Liver (tissue), 9 donors: ENCODE data around the gene SFMBT2. TPM values are rescaled to one million over a fixed set of nuclear protein-coding genes. Genes with fewer than 3 reads are reported as not detected.

Experiments used
- DNase-seq: peaks from one replicate; pipeline ENCODE4 v3.0.0-alpha.2; 2017; ENCODE audit warnings: low spot score
- H3K27ac ChIP-seq, 2 donors: one replicate each; pipeline ENCODE4 v1.7.0; 2013; ENCODE audit warnings: inconsistent platforms in 2 of 2, low read length in 2 of 2, control low read depth in 1 of 2, low read depth in 1 of 2, mild to moderate bottlenecking in 1 of 2
- H3K27me3 ChIP-seq, 4 donors: one replicate each; pipeline versions ENCODE4 v1.6.1 to v1.7.0; 2013; ENCODE audit warnings: low read length in 3 of 4, inconsistent platforms in 1 of 4, mild to moderate bottlenecking in 1 of 4, moderate library complexity in 1 of 4; ENCODE audit not compliant: control insufficient read depth in 4 of 4, insufficient read depth in 4 of 4
- H3K36me3 ChIP-seq, 4 donors: one replicate each; pipeline versions ENCODE4 v1.6.1 to v1.7.0; 2013; ENCODE audit warnings: low read length in 3 of 4, mild to moderate bottlenecking in 3 of 4, low read depth in 1 of 4, moderate library complexity in 1 of 4; ENCODE audit not compliant: control insufficient read depth in 4 of 4, insufficient read depth in 3 of 4
- H3K4me1 ChIP-seq, 4 donors: one replicate each; pipeline versions ENCODE4 v1.6.1 to v1.7.0; 2013; ENCODE audit warnings: low read length in 3 of 4, mild to moderate bottlenecking in 3 of 4, moderate library complexity in 1 of 4; ENCODE audit not compliant: control insufficient read depth in 4 of 4, insufficient read depth in 4 of 4
- H3K4me3 ChIP-seq, 3 donors: one replicate each; pipeline versions ENCODE4 v1.6.1 to v1.7.0; 2013; ENCODE audit warnings: low read length in 3 of 3, control low read depth in 1 of 3, low read depth in 1 of 3, mild to moderate bottlenecking in 1 of 3
- H3K9ac ChIP-seq, 2 donors: one replicate each; pipeline ENCODE4 v1.7.0; 2013; ENCODE audit warnings: low read length in 2 of 2, mild to moderate bottlenecking in 2 of 2, moderate library complexity in 2 of 2, control low read depth in 1 of 2, low read depth in 1 of 2
- H3K9me3 ChIP-seq, 4 donors: one replicate each; pipeline versions ENCODE4 v1.6.1 to v1.7.0; 2013; ENCODE audit warnings: low read length in 3 of 4; ENCODE audit not compliant: control insufficient read depth in 4 of 4
- ATF3 ChIP-seq: IDR thresholded peaks from 2 replicates; pipeline ENCODE4 v1.6.1; 2016; ENCODE audit warnings: antibody characterized with exemption
- CTCF ChIP-seq: fragments of 150-350 bp; IDR thresholded peaks from 2 replicates; pipeline ENCODE4 v1.5.1; 2017; ENCODE audit warnings: improper control_type of control experiment, low read depth, low read length; ENCODE audit not compliant: missing input control
- EGR1 ChIP-seq, 2 donors: IDR thresholded peaks; 2 replicates each; pipeline ENCODE4 v1.6.1; 2016 to 2018; ENCODE audit warnings: antibody characterized with exemption in 2 of 2, low read depth in 2 of 2
- FOXA1 ChIP-seq: IDR thresholded peaks from 2 replicates; pipeline ENCODE4 v1.6.1; 2016; ENCODE audit warnings: antibody characterized with exemption
- FOXA2 ChIP-seq: IDR thresholded peaks from 2 replicates; pipeline ENCODE4 v1.6.1; 2016; ENCODE audit warnings: antibody characterized with exemption
- GABPA ChIP-seq, 2 donors: IDR thresholded peaks in 1 of 2; conservative IDR thresholded peaks in 1 of 2; 2 replicates each; pipeline ENCODE4 v1.6.1; 2016; ENCODE audit warnings: antibody characterized with exemption in 2 of 2, mild to moderate bottlenecking in 1 of 2, moderate library complexity in 1 of 2
- HNF4A ChIP-seq, 2 donors: conservative IDR thresholded peaks; 2 replicates each; pipeline ENCODE4 v1.6.1; 2016; ENCODE audit warnings: antibody characterized with exemption in 2 of 2, mild to moderate bottlenecking in 2 of 2
- HNF4G ChIP-seq: IDR thresholded peaks from 2 replicates; pipeline ENCODE4 v1.6.1; 2016; ENCODE audit warnings: antibody characterized with exemption
- JUND ChIP-seq, 2 donors: IDR thresholded peaks; 2 replicates each; pipeline ENCODE4 v1.6.1; 2016; ENCODE audit warnings: antibody characterized with exemption in 2 of 2
- NR2F2 ChIP-seq: IDR thresholded peaks from 2 replicates; pipeline ENCODE4 v1.6.1; 2016; ENCODE audit warnings: antibody characterized with exemption
- RAD21 ChIP-seq, 2 donors: IDR thresholded peaks; 2 replicates each; pipeline ENCODE4 v1.6.1; 2016; ENCODE audit warnings: antibody characterized with exemption in 2 of 2, mild to moderate bottlenecking in 2 of 2
- REST ChIP-seq: IDR thresholded peaks from 2 replicates; pipeline ENCODE4 v1.6.1; 2016; ENCODE audit warnings: antibody characterized with exemption, mild to moderate bottlenecking
- RXRA ChIP-seq, 2 donors: IDR thresholded peaks; 2 replicates each; pipeline ENCODE4 v1.6.1; 2017 to 2018; ENCODE audit warnings: antibody characterized with exemption in 2 of 2, mild to moderate bottlenecking in 1 of 2
- SP1 ChIP-seq: IDR thresholded peaks from 2 replicates; pipeline ENCODE4 v1.6.1; 2018; ENCODE audit warnings: antibody characterized with exemption, mild to moderate bottlenecking
- TAF1 ChIP-seq: conservative IDR thresholded peaks from 2 replicates; pipeline ENCODE4 v1.6.1; 2016; ENCODE audit warnings: antibody characterized with exemption, mild to moderate bottlenecking
- YY1 ChIP-seq: IDR thresholded peaks from 2 replicates; pipeline ENCODE4 v1.6.1; 2016; ENCODE audit warnings: antibody characterized with exemption, mild to moderate bottlenecking
- WGBS: extraction: QIAGEN DNeasy Blood & Tissue Kit; methylation state at CpG from one replicate; pipeline ENCODE4 v1.1.7; 2013; 5-methylcytosine and 5-hydroxymethylcytosine counted together
- polyA plus RNA-seq, 2 donors: library from polyadenylated mRNA; stranded (reverse) in 1 of 2; unstranded in 1 of 2; fragments of 200-250 nt in 1 of 2; fragments of >200 nt in 1 of 2; fragmentation: Nextera tagmentation in 1 of 2; extraction: Ambion mirVana in 1 of 2; gene quantifications; one replicate each; pipeline versions ENCODE4 v1.2.1 to v1.2.3, GENCODE V29; 2013 to 2015
- total RNA-seq, 2 donors: library from RNA; depleted of rRNA; stranded (reverse); fragments of >200 nt; gene quantifications; one replicate each; pipeline ENCODE4 v1.2.3, GENCODE V29; 2014
- TF ChIP-seq, protein P1 (sequence below): IDR thresholded peaks from 2 replicates; pipeline ENCODE4 v1.6.1; 2016; ENCODE audit warnings: antibody characterized with exemption
- TF ChIP-seq, protein P2 (sequence below): IDR thresholded peaks from 2 replicates; pipeline ENCODE4 v1.6.1; 2016; ENCODE audit warnings: antibody characterized with exemption
- donor health status: healthy.
- donor health status: healthy.
- donor health status: healthy.
- donor health status: healthy.
- donor health status: healthy.

The SFMBT2 gene
- total and polyA plus RNA-seq, 4 donors = 0.46 to 2.8 (median 1.5) TPM

- H3K4me1 ChIP-seq = no peaks in the 10 kb centered on the region
- H3K9me3 ChIP-seq = no peaks in the 10 kb centered on the region
- TF ChIP-seq TAF1 = no peak
- TF ChIP-seq, protein P1, sequence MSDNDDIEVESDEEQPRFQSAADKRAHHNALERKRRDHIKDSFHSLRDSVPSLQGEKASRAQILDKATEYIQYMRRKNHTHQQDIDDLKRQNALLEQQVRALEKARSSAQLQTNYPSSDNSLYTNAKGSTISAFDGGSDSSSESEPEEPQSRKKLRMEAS = no peak
- no peak for TF ChIP-seq FOXA1
- TF ChIP-seq, protein P2, sequence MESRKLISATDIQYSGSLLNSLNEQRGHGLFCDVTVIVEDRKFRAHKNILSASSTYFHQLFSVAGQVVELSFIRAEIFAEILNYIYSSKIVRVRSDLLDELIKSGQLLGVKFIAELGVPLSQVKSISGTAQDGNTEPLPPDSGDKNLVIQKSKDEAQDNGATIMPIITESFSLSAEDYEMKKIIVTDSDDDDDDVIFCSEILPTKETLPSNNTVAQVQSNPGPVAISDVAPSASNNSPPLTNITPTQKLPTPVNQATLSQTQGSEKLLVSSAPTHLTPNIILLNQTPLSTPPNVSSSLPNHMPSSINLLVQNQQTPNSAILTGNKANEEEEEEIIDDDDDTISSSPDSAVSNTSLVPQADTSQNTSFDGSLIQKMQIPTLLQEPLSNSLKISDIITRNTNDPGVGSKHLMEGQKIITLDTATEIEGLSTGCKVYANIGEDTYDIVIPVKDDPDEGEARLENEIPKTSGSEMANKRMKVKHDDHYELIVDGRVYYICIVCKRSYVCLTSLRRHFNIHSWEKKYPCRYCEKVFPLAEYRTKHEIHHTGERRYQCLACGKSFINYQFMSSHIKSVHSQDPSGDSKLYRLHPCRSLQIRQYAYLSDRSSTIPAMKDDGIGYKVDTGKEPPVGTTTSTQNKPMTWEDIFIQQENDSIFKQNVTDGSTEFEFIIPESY = no peak
- no peak for TF ChIP-seq REST
- TF ChIP-seq FOXA2 = no peak
- no peak for TF ChIP-seq SP1
- TF ChIP-seq JUND (IDR thresholded peaks at IDR 0.05) = no peak
- no peak for TF ChIP-seq EGR1 (IDR thresholded peaks at IDR 0.05; ENCODE audit: low read depth in 2 of 2)
- no peak for TF ChIP-seq YY1
- no peak for TF ChIP-seq RXRA (IDR thresholded peaks at IDR 0.05)
- no peak for TF ChIP-seq NR2F2
- TF ChIP-seq RAD21 (IDR thresholded peaks at IDR 0.05) = no peak
- no peak for TF ChIP-seq CTCF
- TF ChIP-seq HNF4A (conservative IDR thresholded peaks at IDR 0.05) = no peak
- no peak for TF ChIP-seq GABPA (IDR thresholded peaks at IDR 0.05 in 1 of 2, conservative IDR thresholded peaks at IDR 0.05 in 1 of 2)
- TF ChIP-seq ATF3 = no peak
- no peak for TF ChIP-seq HNF4G
- H3K36me3 ChIP-seq = no peaks in the 10 kb centered on the region
- H3K4me3 ChIP-seq = no peak overlapping the region
- 69% methylated on average over 7 of the region's 7 CpGs for WGBS
- no peak for DNase-seq
- H3K27ac ChIP-seq = no peak overlapping the region
- no peak overlapping the region for H3K9ac ChIP-seq
- no peaks in the 10 kb centered on the region for H3K27me3 ChIP-seq
Observed at GRCh38 chr10:7337431-7338171, 73.2 kb downstream of the SFMBT2 start.
